M059J (cell line): ENCODE results near the gene SORCS3. TPM values are rescaled to one million over a fixed set of nuclear protein-coding genes. Genes with fewer than 3 reads are reported as not detected.

Source experiments
- DNase-seq: peaks from one replicate; pipeline ENCODE4 v3.0.0-alpha.2; 2012; ENCODE audit warnings: low read depth
- total RNA-seq: library from RNA; depleted of rRNA; stranded (reverse); fragments of >200 nt; shearing (Covaris generic); gene quantifications from 2 replicates; pipeline ENCODE4 v1.2.3, GENCODE V29; 2014

SORCS3 gene
- total RNA-seq, 1 experiment from 2014 or later, result not detected

- DNase-seq, result no peak
Observed at GRCh38 chr10:104913390-104913789, 272.3 kb downstream of the SORCS3 start.

DNA sequence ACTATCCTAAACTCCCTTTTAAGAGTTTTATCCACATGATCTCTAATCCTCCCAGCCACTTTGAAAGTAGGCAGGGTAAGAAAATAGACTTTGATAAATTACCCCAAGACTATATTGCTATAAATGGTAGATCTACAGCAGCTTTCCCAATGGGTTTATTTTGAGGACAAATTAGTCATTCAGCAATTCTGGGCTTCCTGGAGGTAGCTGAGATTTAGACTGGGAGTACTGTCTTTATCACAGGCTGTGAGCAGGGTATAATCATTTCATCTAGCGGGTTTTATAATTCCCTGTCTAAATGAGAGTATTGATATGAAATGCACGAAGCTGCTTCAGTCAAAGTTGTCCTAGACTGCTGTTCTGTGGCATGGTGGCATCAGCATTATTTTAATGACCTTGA, 279.4 kb downstream of the SORCS3 start:
- DNase-seq, result no peak

DNA sequence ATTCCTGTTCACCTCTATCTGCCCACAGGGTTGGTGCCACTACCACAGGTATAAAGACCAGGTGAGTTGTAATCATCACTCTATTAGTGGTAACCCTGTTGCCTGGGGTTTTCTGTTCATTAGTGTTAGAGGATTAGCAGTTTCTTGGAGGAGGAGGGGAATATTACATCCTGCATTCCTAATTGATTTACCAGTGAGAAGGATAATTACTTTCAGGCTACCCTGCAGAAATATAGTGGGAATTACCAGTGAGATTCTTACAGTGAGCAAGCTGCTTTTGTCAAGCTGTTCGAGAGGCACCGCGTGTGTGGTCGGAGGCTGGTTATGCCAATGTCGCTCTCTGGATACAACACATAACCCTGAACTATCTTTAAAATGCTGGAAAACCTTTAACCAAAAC, 280.7 kb downstream of the SORCS3 start:
- no peak for DNase-seq

DNA sequence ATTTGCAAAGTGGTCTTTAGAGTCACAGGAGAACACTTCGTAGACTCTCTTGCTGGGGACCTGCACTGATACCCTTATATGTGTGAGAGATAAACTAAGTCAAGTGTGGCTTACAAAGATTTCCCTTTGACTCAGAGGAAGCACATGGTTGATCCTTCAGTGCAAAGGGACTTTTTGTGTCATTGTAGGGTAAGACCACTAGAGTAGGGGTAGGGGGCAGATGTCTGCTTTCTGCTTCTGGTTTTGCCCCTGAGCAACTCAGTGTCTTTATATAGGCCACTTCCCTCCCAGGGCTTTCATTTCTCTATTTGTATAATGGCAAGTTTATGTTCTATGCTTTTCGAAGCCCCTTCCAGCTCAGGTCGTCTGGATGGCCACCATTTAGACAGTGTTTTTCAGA, 281.7 kb downstream of the SORCS3 start:
- no peak for DNase-seq

- DNase-seq, result no peak
Observed at GRCh38 chr10:104923501-104923900, 282.4 kb downstream of the SORCS3 start.

DNA sequence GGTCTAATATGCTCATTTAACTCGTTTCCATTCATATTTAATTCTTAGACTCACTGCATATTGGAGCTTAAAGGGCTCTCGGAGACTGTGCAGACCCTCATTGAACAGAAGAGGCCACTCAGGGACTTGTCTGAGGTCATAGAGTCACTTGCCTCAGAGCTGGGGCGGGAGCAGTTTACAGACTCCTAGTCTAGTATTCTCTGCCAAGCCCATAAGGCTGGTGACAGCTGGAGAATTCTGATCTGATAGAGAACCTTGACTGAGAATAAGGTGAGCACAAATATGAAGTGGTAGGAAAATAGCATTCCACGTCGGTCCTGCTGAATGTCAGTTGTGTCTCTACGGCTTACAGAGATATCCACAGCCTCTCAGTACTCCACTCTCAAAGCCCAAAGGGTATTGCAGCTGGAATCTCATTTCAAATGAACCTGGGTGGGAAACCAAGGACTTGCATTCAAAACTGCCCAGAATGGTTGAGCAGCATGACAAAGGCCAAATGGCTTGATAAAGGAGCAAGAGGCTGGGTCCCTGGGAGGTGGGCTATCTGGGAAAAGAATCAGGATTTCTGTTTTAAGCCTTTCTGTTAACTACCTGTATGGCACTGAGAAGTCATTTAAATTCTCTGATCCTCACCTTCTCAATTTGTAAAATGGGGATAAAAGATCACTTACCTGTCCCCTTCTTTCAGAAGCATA, 283.2 kb downstream of the SORCS3 start:
- DNase-seq, result no peak

GRCh38 chr10:104925232-104925851, 284.3 kb downstream of the SORCS3 start:
- DNase-seq, result peak; percentile 27

GRCh38 chr10:104928734-104929133, 287.6 kb downstream of the SORCS3 start:
- DNase-seq, result peak; percentile 5

DNA sequence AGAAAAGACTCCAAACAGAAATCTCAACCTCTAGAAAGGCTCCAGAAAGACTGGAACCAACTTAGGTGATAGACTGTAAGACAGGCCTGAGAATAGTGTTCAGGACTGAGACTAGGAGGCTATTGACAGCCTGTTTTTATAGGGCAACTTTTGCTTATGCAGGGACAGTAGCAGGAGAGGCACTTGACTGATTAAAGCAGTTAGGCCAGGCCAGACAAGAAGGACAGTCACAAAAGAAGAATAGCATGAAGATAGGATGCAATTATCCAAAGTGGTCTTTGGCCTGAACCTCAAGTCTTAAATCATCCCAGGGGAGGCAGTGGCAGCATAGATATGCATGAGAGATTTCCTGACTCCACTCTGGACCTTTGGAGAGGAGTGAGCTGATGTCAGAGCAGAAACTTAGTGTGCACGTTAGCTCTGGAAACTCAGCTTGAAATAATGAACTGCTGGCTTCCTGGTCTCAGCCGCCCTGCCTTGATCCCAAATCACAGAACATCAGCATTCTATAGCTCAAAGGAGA, 290.6 kb downstream of the SORCS3 start:
- no peak for DNase-seq

GRCh38 chr10:104935656-104936055, 294.6 kb downstream of the SORCS3 start:
- DNase-seq, result no peak

DNA sequence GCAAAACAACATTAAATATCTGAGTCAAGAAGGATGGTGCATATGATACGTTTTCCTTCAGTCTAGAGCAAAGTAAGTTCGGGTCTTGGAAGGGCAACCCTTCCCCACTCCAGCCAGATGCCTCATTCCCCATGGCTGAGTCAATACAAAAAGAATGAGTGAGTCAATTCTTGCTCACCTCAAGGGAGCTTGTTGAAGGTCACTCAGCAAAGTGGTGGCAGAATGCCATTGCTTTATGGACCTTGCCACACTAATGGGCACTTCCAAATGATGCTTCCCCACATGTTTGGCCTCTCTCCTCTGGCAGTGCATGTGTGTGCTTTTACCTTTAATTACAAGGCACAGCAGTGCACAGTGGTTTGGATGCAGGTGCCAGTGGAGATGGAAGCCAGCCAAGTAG, 296.5 kb downstream of the SORCS3 start:
- peak; percentile 97 for DNase-seq

DNA sequence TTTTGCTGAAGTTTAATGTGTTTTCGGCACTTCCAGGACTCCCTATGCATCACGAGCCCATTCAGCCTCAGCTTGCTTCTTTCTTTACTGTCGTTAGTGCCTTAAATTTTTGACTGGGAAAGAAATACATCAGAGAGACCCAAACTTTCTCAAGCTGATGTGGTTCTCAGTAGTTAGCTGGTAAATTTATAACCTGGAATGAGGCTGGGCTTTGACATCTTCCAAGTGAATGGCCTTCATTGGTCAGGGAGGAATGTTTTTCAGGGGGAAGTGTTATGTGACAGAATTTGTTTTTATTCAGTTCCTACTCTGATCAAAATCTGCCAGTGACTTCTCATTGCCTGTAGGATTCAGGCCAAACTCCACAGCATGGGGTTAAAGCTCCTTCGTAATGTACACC, 296.9 kb downstream of the SORCS3 start:
- DNase-seq, result no peak

DNA sequence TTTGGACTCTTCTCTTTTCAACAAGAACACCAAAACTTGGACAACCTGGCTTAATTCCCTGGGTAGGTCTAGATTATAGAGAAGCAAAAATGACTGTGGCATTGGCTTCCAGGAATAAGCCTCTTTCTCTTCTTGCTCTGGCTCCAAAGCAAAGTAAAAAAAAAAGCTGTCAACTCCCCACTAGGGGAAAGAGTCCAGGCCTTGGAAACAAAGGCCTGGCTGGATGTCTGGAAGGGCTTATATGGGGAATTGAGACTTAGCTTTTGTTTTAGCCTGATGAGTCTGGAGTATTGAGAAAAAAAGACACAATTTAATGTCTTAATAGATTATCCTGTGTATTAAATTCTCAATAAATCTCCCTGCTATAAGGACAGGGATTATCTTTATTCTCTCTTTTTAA, 300.6 kb downstream of the SORCS3 start:
- DNase-seq, result no peak

DNA sequence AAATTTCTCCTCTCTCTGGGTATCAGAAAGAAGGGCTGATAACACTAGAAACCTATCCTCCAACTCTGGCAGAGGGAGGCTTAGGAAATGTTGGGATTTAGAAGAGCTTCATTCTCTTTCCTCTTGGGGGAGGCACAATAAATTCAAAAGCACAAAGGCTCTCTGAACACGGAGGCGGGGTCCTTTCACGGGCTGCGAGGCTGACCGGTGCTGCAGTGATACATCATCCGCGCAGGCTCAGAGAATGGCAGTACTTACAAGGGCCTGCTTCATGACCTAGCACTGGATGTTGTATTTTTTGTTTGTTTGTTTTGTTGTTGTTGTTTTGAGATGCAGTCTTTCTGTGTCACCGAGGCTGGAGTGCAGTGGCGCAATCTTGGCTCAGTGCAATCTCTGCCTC, 306.2 kb downstream of the SORCS3 start:
- no peak for DNase-seq

DNA sequence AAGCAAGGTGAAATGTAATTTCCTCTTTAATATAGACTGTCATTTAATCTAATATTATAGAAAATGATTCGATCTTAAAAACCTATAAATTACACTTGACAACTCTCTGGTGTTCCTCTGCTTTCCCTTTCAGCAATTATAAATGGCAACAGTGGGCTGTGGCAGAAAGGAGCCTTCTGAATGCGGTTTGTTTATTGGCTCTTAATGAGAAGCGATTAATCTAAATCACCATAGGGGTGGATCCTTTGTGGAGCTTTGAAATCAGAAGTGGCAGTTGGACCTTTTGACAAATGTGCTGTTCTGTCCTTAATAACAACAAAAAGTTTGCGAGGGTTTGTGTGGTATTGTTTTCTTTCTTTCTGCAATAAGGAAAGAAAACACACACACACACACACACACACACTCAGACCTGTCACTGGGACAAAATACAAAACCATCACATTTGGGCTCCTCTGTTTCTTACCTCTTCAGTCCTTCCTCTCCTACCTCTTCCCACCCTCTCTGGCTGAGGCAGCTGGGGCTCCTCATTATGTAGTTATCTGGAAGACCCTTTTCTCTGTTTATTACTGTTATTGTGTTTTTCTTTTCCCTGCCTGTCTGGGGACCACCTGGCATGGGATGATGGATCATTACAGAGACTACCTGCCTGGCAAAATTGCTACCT, 316.2 kb downstream of the SORCS3 start:
- no peak for DNase-seq

DNA sequence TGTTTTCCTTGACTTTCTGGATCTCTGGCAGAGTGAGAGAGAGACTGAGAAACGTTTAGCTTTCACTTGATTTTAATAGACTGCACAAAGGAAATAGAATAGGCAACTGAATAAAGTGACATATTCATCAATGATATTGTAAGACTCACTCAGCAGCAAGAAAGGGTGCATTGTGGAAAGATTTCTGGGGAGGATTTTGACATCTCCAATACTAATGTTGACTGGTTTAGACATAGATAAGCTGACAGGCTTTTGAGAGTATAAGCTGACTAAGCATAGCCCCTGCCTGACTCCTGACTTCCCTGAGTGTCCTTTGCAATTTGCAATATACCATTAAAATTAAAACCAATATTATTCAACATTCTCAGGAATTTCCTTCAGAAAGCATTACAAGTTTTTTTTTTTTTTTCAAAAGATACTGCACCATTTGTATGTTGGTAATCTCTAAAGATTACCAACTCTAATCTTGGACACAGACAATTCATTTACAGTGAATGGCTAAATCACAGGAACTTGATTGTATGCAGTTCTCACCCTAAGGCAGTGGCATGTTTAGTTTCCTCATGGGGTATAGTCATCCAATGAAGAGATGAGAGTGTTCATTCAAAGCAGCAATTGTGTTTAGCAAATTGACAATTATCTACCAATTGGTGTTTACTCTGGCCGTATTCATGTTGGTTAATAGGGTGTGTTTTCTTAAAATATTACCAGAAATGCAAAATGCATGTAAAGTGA, 325.6 kb downstream of the SORCS3 start:
- DNase-seq, result no peak

DNA sequence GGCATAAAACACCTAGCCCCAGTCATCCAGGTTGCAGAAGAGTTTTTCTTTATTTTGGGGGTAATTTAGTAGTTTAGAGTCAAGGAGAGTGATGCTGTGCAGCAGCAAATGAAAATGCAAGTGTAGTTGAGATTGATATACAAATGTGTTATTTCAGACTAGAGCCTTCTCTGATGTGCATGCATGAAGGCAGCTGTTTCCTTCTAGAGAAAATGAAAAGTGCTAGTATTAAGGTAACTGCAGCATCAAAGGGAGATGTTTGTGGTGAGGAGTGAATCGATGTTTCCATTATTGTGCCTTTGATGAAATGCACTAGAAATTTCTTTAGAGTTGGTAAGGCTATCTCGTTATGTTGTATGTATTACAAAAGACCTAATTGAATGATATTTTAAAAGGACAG, 339.3 kb downstream of the SORCS3 start:
- DNase-seq, result no peak

- DNase-seq, result no peak
Observed at GRCh38 chr10:104981995-104982394, 340.9 kb downstream of the SORCS3 start.

- DNase-seq, result no peak
Observed at GRCh38 chr10:104988686-104989085, 347.6 kb downstream of the SORCS3 start.

DNA sequence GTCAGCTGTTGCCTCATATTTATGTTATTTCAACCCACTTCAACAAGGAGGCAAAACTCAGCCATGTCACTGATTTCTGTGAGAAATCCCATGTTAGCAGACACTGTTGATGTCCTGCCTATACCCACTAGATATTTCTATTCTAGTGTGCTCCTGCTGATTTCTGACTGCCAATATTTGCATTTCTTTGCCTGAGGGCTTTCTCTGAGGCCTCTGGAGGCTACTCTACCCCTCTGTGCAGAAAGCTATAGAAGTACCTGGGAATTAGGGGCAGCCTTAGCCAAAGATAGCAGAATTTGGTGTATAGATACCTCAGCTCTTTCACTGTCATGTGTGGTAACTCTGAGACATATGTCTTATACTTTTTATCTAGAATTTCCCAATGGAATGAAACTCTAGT, 348.8 kb downstream of the SORCS3 start:
- no peak for DNase-seq

DNA sequence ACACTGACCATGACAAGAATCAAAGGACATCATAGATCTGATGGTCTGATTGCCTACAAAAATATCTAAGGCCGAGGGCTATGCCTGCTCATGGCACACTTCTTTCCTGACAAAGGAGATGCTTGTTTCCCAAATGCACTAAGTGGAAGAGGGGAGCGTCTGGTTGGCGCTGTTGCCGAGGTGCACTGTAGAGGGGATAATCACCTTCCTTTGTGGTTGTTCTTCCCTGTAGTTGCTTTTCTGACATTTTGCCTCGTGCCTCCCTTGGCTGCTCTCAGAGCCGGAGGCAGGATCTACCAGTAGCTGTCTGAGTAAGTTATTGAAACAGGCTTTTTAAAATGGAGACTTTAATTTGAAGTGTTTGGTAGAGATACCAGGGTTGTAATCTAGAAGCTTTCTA, 352.0 kb downstream of the SORCS3 start:
- no peak for DNase-seq

DNA sequence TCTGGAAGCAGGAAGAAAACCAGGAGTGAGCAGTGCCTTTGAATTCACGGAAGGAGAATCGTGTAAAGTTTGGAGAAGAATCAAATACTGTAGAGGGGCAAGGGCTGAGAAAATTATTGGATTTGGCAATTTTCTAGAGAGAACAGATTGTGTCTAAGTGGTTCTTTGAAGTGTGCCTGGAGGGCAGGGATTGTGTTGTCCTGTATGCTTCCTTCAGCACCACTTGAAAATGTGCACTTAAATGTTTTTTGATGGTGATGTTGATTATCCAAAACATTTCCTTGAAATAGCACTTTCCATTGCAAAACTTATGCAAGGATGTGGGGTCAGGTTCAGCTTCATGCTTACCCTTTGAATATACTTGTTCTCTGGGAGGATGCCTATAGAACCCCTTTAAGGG, 360.2 kb downstream of the SORCS3 start:
- no peak for DNase-seq
